Kidney (tissue), 22 donors: ENCODE measurements around the gene NDUFB4. TPM values are rescaled to one million over a fixed set of nuclear protein-coding genes. Genes with fewer than 3 reads are reported as not detected.
A peak's percentile ranks its signal among the peaks of the same experiment; 100 is the strongest.

Source experiments
- DNase-seq, 5 donors: peaks; one replicate each; pipeline ENCODE4 v3.0.0-alpha.2; 2013 to 2020
- FAIRE-seq: peaks from 2 replicates; lab custom pipeline; 2012; peaks lifted over from hg19 to GRCh38; lab: Jason Lieb, UNC
- H3K27ac ChIP-seq, 2 donors: one replicate each; pipeline ENCODE4 v1.7.0; 2013; ENCODE audit warnings: low read depth in 2 of 2, low read length in 2 of 2, inconsistent platforms in 1 of 2
- H3K27me3 ChIP-seq: one replicate; pipeline ENCODE4 v1.7.1; 2013; ENCODE audit warnings: low read length, inconsistent platforms; ENCODE audit not compliant: control insufficient read depth, insufficient read depth
- H3K36me3 ChIP-seq, 3 donors: one replicate each; pipeline versions ENCODE4 v1.7.0 to v1.7.1; 2013; ENCODE audit warnings: low read length in 3 of 3, control low read depth in 1 of 3, inconsistent platforms in 1 of 3; ENCODE audit not compliant: insufficient read depth in 3 of 3, control insufficient read depth in 2 of 3
- H3K4me1 ChIP-seq, 3 donors: one replicate each; pipeline versions ENCODE4 v1.7.0 to v1.7.1; 2013; ENCODE audit warnings: low read length in 3 of 3, inconsistent platforms in 1 of 3, low read depth in 1 of 3; ENCODE audit not compliant: control insufficient read depth in 2 of 3, insufficient read depth in 2 of 3
- H3K4me3 ChIP-seq, 3 donors: one replicate each; pipeline versions ENCODE4 v1.7.0 to v1.8.1; 2013; ENCODE audit warnings: low read length in 3 of 3, control low read depth in 1 of 3, inconsistent platforms in 1 of 3
- H3K9ac ChIP-seq, 3 donors: one replicate each; pipeline versions ENCODE4 v1.7.0 to v1.7.1; 2013; ENCODE audit warnings: low read length in 3 of 3, control low read depth in 1 of 3, inconsistent platforms in 1 of 3
- H3K9me3 ChIP-seq, 3 donors: one replicate each; pipeline versions ENCODE4 v1.7.0 to v1.7.1; 2013; ENCODE audit warnings: low read length in 3 of 3, control low read depth in 1 of 3, inconsistent platforms in 1 of 3; ENCODE audit not compliant: control insufficient read depth in 2 of 3, insufficient read depth in 1 of 3
- intact Hi-C: fragments of 100-400 bp; cut with DNase I; formaldehyde crosslinking; loops from one replicate; pipeline ENCODE4 v1.11.1; 2022
- long read RNA-seq, 10 donors: library from polyadenylated mRNA in 1 of 10; unstranded in 1 of 10; transcript quantifications; one replicate each; pipeline ENCODE4 v2.0.0 and lab custom pipeline, GENCODE V29; 2021 to 2026
- polyA plus RNA-seq: library from polyadenylated mRNA; stranded (reverse); fragments of 350-450 nt; fragmentation: Illumina TruSeq; extraction: RNeasy Lipid Tissue Mini Kit (QIAGEN cat#74804); gene quantifications from one replicate; pipeline ENCODE4 v1.2.3, GENCODE V29; 2014; ENCODE audit warnings: low read depth, low replicate concordance; ENCODE audit not compliant: insufficient read depth
- total RNA-seq: library from RNA; stranded (reverse); fragmentation: NEBNext Ultra II Directional; extraction: Animal tissue kit (Norgen Biotek cat#: 25700); gene quantifications from one replicate; pipeline ENCODE4 v1.2.1, GENCODE V29; 2021
- TF ChIP-seq, protein P1 (sequence below): IDR thresholded peaks from 3 replicates; pipeline ENCODE4 v1.5.1; 2012; ENCODE audit warnings: mild to moderate bottlenecking, moderate library complexity, borderline replicate concordance; ENCODE audit not compliant: insufficient read depth; ENCODE audit errors: extremely low read depth
- donor health status: control.
- donor health status: control.
- donor health status: control.
- donor health status: control.
- donor health status: control.
- donor health status: DM: yes; HTN: yes; CAD: no.
- donor health status: Normal renal cell carcinoma (clear cell type).

The NDUFB4 gene
- total RNA-seq (109 TPM), polyA plus RNA-seq (457 TPM)
- long read RNA-seq, donor 1, transcript NDUFB4-206 (2 exons, 425 nt) = minor isoform, 17 of 157 reads
- long read RNA-seq, donor 1, transcript NDUFB4-201 (3 exons, 671 nt) = major isoform, 136 of 157 reads
- long read RNA-seq, donor 1, partial matches to known transcripts = 0 of 157 reads
- long read RNA-seq, donor 1, other reads (novel, unspliced or antisense) = 0 of 157 reads
- long read RNA-seq, donor 2, transcript NDUFB4-206 (2 exons, 425 nt) = minor isoform, 11 of 153 reads
- long read RNA-seq, donor 2, transcript NDUFB4-201 (3 exons, 671 nt) = major isoform, 132 of 153 reads
- long read RNA-seq, donor 2, partial matches to known transcripts = 5 of 153 reads
- long read RNA-seq, donor 2, other reads (novel, unspliced or antisense) = 0 of 153 reads
- long read RNA-seq, donor 3, transcript NDUFB4-203 (2 exons, 1,426 nt) = minor isoform, 9 of 220 reads
- long read RNA-seq, donor 3, transcript NDUFB4-206 (2 exons, 425 nt) = minor isoform, 15 of 220 reads
- long read RNA-seq, donor 3, transcript NDUFB4-201 (3 exons, 671 nt) = major isoform, 195 of 220 reads
- long read RNA-seq, donor 3, partial matches to known transcripts = 0 of 220 reads
- long read RNA-seq, donor 3, other reads (novel, unspliced or antisense) = 0 of 220 reads
- long read RNA-seq, donor 4, transcript NDUFB4-206 (2 exons, 425 nt) = minor isoform, 6 of 129 reads
- long read RNA-seq, donor 4, transcript NDUFB4-201 (3 exons, 671 nt) = major isoform, 121 of 129 reads
- long read RNA-seq, donor 4, partial matches to known transcripts = 0 of 129 reads
- long read RNA-seq, donor 4, other reads (novel, unspliced or antisense) = 0 of 129 reads
- long read RNA-seq, donor 5, transcript NDUFB4-201 (3 exons, 671 nt) = major isoform, 15 of 18 reads
- long read RNA-seq, donor 5, partial matches to known transcripts = 0 of 18 reads
- long read RNA-seq, donor 5, other reads (novel, unspliced or antisense) = 0 of 18 reads
- long read RNA-seq, donor 6, transcript NDUFB4-203 (2 exons, 1,426 nt) = minor isoform, 9 of 576 reads
- long read RNA-seq, donor 6, transcript NDUFB4-204 (3 exons, 558 nt) = minor isoform, 7 of 576 reads
- long read RNA-seq, donor 6, transcript NDUFB4-206 (2 exons, 425 nt) = minor isoform, 36 of 576 reads
- long read RNA-seq, donor 6, transcript NDUFB4-201 (3 exons, 671 nt) = major isoform, 511 of 576 reads
- long read RNA-seq, donor 6, partial matches to known transcripts = 0 of 576 reads
- long read RNA-seq, donor 6, other reads (novel, unspliced or antisense) = 13 of 576 reads
- long read RNA-seq, donor 7, transcript NDUFB4-201 (3 exons, 671 nt) = major isoform, 52 of 59 reads
- long read RNA-seq, donor 7, partial matches to known transcripts = 0 of 59 reads
- long read RNA-seq, donor 7, other reads (novel, unspliced or antisense) = 4 of 59 reads
- long read RNA-seq, donor 8, transcript NDUFB4-206 (2 exons, 425 nt) = minor isoform, 12 of 226 reads
- long read RNA-seq, donor 8, transcript NDUFB4-201 (3 exons, 671 nt) = major isoform, 198 of 226 reads
- long read RNA-seq, donor 8, partial matches to known transcripts = 9 of 226 reads
- long read RNA-seq, donor 8, other reads (novel, unspliced or antisense) = 0 of 226 reads
- long read RNA-seq, donor 9, transcript NDUFB4-201 (3 exons, 671 nt) = major isoform, 79 of 93 reads
- long read RNA-seq, donor 9, transcript NDUFB4-206 (2 exons, 425 nt) = minor isoform, 10 of 93 reads
- long read RNA-seq, donor 9, partial matches to known transcripts = 0 of 93 reads
- long read RNA-seq, donor 9, other reads (novel, unspliced or antisense) = 0 of 93 reads
- long read RNA-seq, donor 10, transcript NDUFB4-206 (2 exons, 425 nt) = minor isoform, 19 of 168 reads
- long read RNA-seq, donor 10, transcript NDUFB4-201 (3 exons, 671 nt) = major isoform, 148 of 168 reads
- long read RNA-seq, donor 10, partial matches to known transcripts = 0 of 168 reads
- long read RNA-seq, donor 10, other reads (novel, unspliced or antisense) = 0 of 168 reads

DNA sequence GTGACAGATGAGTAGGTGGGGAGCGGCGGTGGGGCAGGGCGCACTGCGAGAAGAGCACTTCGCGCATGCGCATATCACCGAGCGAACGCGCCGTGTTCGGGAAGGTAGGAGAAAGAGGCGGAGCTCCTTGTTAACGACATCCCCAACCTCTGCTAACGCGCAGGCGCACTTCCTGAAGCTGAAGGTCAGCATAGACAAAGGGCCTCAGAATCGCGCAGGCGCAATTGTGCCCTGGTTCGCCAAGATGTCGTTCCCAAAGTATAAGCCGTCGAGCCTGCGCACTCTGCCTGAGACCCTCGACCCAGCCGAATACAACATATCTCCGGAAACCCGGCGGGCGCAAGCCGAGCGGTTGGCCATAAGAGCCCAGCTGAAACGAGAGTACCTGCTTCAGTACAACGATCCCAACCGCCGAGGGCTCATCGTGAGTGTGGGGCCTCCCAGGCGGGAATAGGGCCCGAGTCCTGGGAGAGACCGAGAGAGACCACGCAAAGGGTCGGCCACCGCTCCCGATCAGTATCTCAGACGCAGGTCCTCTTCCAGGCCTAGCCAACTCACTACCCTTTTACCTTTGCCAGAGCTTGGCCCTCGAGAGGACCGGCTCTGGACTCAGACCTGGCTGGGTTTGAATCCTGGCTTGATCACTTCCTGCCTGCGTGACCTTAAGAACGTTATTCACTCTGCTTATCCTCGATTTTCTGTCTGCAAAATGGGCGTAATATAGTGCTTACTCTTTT lies at the start of gene NDUFB4:
TSS of gene NDUFB4 (plus strand) at position 221 of the 737 bp plus-strand sequence. CDS start at position 245, 24 bp downstream.
- Histone ChIP-seq H3K4me1 (peaks cover 3 to 28% (median 14%) of the 10 kb centered on the region in 3 donors), H3K9me3 (no peaks in the 10 kb centered on the region), H3K27me3 (no peaks in the 10 kb centered on the region), H3K9ac (peak within 1 kb of the TSS; percentile 92 to 100 (median 95)), H3K36me3 (peaks cover 0 to 21% (median 4%) of the 10 kb centered on the region in 3 donors), H3K27ac (peak within 1 kb of the TSS; percentile 94 to 96), H3K4me3 (peak within 1 kb of the TSS; percentile 98 to 99 (median 98))
- intact Hi-C loops = no loop called here
- peak; percentile 97 for FAIRE-seq
- TF ChIP-seq, protein P1, sequence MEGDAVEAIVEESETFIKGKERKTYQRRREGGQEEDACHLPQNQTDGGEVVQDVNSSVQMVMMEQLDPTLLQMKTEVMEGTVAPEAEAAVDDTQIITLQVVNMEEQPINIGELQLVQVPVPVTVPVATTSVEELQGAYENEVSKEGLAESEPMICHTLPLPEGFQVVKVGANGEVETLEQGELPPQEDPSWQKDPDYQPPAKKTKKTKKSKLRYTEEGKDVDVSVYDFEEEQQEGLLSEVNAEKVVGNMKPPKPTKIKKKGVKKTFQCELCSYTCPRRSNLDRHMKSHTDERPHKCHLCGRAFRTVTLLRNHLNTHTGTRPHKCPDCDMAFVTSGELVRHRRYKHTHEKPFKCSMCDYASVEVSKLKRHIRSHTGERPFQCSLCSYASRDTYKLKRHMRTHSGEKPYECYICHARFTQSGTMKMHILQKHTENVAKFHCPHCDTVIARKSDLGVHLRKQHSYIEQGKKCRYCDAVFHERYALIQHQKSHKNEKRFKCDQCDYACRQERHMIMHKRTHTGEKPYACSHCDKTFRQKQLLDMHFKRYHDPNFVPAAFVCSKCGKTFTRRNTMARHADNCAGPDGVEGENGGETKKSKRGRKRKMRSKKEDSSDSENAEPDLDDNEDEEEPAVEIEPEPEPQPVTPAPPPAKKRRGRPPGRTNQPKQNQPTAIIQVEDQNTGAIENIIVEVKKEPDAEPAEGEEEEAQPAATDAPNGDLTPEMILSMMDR = no peak
- peak; percentile 98 to 100 (median 99) for DNase-seq

DNA sequence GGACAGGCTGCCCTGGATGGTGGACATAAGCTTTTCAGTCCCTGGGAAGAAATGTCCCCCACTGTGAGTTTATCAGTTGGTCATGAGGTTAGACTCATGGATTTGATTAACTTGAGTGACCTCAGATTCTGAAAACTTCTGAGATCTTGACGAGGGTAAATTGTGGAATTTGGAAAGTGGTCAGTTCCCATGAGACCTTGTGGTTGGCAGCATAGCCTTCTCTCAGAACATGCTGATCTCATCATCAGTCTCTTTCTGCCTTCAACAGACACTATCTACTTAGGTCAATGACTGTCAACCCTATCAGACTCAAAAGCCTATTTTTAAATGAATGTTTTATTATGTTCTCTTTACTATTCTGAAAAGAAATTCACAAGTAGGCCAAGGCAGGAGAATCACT lies 45.6 kb upstream of the NDUFB4 start:
- DNase-seq = no peak
- H3K9ac ChIP-seq = no peak overlapping the region
- no peaks in the 10 kb centered on the region for H3K36me3 ChIP-seq
- H3K4me3 ChIP-seq = no peak overlapping the region
- no peak for FAIRE-seq
- H3K9me3 ChIP-seq = no peaks in the 10 kb centered on the region
- intact Hi-C loops = no loop called here
- H3K4me1 ChIP-seq = no peaks in the 10 kb centered on the region
- no peaks in the 10 kb centered on the region for H3K27me3 ChIP-seq
- no peak overlapping the region for H3K27ac ChIP-seq
- TF ChIP-seq, protein P1 = no peak
